ENCODE results near the gene GTPBP1.

GTPBP1 gene

DNA sequence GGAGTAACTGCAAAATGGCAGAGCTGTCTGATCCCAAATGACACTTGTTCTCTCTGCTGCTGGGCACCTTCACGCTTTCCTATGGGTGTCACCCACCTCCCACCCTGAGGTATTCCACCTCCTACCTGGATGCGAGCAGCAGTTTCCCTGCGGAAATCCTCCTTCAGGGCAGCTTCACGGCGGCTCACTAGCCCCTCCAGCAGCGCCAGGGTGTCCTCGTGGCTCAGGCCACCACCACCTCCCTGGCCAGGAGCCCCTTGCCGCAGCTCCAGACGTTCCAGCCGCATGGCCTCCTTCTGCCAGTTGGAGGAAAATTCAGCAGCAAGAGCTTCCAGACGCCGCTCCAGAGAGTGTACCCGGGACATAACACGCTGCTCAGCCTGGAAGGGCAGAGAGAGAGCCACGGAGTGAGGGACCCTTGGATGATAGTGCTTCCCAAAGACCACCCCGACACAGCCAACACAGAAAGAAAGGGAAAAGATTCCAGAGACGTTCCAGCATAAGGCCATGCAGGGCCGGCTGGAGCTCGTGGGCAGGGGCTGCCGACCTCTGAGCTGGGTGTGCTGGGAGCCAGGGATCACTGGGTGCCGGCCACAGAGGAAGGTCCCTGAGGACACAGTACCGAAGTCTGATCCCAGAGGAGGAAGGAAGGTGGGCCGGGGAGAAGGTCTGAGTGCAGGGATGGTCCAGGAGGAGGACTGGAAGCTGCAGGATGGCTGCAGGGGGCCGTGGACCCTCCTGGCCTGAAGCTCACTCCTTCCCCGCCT is 36.6 kb downstream of the GTPBP1 start:
- no peak overlapping the region for H3K4me3 ChIP-seq (replicated peaks; ENCODE audit: low read depth, low read length)
- no peak for DNase-seq (ENCODE audit: extremely low read depth, low read depth)
- TF ChIP-seq CTCF (IDR thresholded peaks at IDR 0.05; ENCODE audit: low read depth, low read length, missing control alignments), result no peak

DNA sequence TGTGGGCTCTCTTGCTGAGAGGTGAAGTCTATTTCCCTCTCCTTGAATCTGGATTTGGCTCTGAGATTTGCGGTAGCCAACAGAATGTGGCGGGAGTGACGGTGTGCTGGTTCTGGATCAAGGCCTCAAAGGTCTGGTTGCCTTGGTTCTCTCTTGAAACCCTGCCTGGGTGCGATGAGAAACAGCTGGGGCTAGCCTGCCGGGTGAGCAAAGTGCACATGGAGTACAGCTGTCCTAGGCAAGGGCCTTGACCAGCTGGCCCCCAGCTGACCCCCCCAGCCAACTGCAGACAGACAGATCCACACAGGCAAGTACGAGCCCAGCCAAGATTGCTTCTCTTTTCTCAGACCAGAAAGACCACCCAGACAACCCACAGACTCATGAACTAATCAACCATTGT is 39.2 kb downstream of the GTPBP1 start:
- TF ChIP-seq CTCF (IDR thresholded peaks at IDR 0.05; ENCODE audit: low read depth, low read length, missing control alignments), result no peak

GRCh38 chr22:38745676-38746460 is 40.1 kb downstream of the GTPBP1 start:
- no peak overlapping the region for H3K4me3 ChIP-seq (replicated peaks; ENCODE audit: low read depth, low read length)
- no peak for DNase-seq (ENCODE audit: extremely low read depth, low read depth)
- no peak for TF ChIP-seq CTCF (IDR thresholded peaks at IDR 0.05; ENCODE audit: low read depth, low read length, missing control alignments)

More for the DNA sequence above, 39.2 kb downstream of the GTPBP1 start:
- DNase-seq (ENCODE audit: extremely low read depth, low read depth), result peak; percentile 37
- no peak overlapping the region for H3K4me3 ChIP-seq (replicated peaks; ENCODE audit: low read depth, low read length)

DNA sequence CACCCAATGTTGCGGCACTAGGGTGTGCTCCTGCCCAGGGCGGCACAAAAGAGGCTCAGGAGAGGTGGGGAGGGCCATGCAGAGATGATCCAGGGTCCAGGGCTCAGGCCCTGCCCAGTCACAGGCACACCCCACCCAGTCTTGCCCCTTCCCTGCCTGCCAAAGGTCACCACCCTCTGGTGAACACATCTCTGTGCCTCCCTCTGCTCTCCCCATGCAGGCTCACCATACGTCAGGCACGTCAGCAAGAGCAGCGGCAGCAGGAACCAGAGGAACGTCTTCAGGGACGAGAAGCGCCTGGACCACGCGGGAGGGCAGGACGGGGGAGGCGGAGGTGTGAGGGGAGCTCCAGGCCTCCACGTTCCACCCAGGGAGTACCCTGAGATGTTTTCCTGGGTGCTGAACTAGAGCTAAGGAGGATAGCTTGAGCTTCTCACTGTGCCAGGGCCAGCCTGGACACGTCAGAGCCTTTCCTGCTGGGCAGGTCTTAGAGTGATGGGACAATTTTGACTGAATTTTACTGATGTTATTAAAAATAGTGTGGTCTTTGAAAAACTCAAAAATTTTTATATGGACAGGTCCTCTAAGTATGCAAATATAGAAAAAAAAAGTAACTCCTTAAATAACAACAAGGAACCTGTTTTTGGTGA is 42.9 kb downstream of the GTPBP1 start:
- TF ChIP-seq CTCF (IDR thresholded peaks at IDR 0.05; ENCODE audit: low read depth, low read length, missing control alignments), result no peak
- no peak for DNase-seq (ENCODE audit: extremely low read depth, low read depth)
- no peak overlapping the region for H3K4me3 ChIP-seq (replicated peaks; ENCODE audit: low read depth, low read length)

DNA sequence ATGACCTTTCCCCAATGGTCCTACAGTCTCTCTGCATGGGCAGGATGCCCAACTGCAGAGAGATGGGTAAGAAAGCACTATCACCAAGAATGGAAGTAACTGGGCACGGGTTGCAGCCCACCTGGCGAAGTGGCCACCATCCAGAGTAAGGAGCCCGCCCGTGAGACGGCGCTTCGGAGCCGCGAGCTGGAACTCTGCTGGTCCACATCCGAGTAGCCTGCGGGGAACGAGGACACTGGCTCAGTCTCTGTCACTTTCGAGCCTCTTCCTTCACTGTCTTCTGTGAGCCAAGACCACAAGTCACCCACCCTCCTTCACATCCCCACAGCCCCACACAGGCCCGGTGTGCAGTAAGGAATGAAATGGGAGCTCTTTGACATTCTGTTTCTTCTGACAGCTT is 44.4 kb downstream of the GTPBP1 start:
- TF ChIP-seq CTCF (IDR thresholded peaks at IDR 0.05; ENCODE audit: low read depth, low read length, missing control alignments), result no peak

DNA sequence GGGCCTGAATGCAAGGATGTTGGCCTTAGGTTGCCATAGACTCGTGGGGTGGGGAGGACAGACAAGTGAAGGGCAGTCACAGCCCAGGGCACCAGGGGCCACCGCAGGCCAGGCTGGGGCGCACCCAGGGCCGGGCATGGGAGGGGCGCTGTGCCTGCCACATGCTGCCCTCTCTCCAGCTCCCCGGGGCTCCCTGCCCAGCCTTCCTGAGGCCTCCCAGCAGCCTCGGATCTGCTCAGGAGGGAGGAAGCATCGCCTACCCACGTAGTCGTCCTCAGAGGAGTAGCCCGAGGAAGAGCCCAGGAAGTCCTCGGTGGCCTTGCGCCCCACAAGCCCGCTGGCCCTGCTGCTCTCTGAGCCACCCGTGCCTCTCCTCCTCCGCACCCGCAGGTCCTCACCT is 44.9 kb downstream of the GTPBP1 start:
- H3K4me3 ChIP-seq (replicated peaks; ENCODE audit: low read depth, low read length), result no peak overlapping the region
- TF ChIP-seq CTCF (IDR thresholded peaks at IDR 0.05; ENCODE audit: low read depth, low read length, missing control alignments), result no peak
- DNase-seq (ENCODE audit: extremely low read depth, low read depth), result no peak

More for the DNA sequence above, 44.4 kb downstream of the GTPBP1 start:
- DNase-seq (ENCODE audit: extremely low read depth, low read depth), result no peak
- H3K4me3 ChIP-seq (replicated peaks; ENCODE audit: low read depth, low read length), result no peak overlapping the region
